AG10803 (cell line): Measurements from ENCODE around the gene NAALADL2.

Experiments used
- DNase-seq: peaks from one replicate; pipeline ENCODE4 v3.0.0; 2010; ENCODE audit warnings: low read depth
- H3K4me3 ChIP-seq: 2 replicates; pipeline ENCODE4 v1.5.1; 2011; ENCODE audit warnings: mild to moderate bottlenecking, low read length, control low read depth
- TF ChIP-seq, protein P1 (sequence below): conservative IDR thresholded peaks from 2 replicates; pipeline ENCODE4 v1.5.1; 2011; ENCODE audit warnings: mild to moderate bottlenecking, low read length, control low read depth, inconsistent platforms

Gene NAALADL2

DNA sequence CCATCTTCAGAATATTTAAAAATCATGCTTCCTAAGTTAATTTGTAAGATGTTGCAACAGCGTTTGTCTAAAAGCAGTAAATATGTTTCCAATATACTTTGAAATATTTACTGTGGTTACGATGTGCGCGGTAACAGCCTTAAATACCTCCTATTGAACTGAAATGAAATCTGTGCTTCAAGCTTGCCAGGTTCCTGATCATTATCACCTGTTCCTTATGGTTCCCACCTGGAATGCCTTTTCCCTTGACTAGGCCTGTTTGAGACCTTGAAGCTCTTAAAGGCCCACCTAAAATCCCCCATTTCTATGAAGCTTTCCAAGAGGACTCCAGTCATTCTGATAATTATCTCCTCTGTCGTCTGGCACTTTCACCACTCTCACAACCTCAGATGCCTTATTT, 146.7 kb downstream of the NAALADL2 start:
- TF ChIP-seq, protein P1, sequence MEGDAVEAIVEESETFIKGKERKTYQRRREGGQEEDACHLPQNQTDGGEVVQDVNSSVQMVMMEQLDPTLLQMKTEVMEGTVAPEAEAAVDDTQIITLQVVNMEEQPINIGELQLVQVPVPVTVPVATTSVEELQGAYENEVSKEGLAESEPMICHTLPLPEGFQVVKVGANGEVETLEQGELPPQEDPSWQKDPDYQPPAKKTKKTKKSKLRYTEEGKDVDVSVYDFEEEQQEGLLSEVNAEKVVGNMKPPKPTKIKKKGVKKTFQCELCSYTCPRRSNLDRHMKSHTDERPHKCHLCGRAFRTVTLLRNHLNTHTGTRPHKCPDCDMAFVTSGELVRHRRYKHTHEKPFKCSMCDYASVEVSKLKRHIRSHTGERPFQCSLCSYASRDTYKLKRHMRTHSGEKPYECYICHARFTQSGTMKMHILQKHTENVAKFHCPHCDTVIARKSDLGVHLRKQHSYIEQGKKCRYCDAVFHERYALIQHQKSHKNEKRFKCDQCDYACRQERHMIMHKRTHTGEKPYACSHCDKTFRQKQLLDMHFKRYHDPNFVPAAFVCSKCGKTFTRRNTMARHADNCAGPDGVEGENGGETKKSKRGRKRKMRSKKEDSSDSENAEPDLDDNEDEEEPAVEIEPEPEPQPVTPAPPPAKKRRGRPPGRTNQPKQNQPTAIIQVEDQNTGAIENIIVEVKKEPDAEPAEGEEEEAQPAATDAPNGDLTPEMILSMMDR = no peak
- no peak overlapping the region for H3K4me3 ChIP-seq
- peak; percentile 87 for DNase-seq

DNA sequence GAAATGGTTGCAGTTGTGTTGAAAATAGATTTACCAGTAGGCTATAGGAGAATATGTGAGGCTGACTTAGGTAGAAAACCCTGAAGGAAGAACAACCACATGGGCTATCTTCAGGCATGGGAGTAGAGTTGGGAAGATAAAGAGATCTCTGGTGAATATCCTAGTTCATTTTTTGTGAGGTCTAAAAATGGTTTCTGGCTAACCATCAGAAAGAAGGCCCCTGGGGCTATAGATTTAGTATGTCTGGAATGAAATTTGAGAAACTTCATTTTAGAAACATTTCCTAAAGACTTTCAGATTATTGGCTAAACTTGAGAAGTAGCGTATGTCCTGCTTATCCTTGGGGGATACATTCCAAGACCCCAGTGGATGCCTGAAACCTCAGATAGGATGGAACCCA, 148.2 kb downstream of the NAALADL2 start:
- DNase-seq = no peak
- no peak overlapping the region for H3K4me3 ChIP-seq
- TF ChIP-seq, protein P1 = no peak

DNA sequence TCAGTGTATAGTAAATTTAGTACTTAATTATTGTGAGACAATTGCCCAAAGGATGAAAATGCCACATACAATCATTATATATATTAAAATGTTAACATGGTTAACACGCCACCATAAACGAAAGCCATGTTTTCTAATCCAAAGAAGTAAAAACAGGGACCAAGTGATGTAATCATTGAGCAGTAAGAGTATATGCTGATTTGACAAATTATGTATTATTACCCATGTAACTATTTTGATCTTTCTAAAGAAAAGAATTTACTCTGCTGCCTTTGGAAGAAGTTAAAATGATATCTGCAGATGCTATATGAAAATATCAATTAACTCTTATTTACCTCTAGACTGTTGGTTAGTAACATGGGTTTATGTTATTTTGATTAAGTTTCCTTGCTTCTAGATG, 150.2 kb downstream of the NAALADL2 start:
- DNase-seq = no peak
- TF ChIP-seq, protein P1 = no peak
- H3K4me3 ChIP-seq = no peak overlapping the region

DNA sequence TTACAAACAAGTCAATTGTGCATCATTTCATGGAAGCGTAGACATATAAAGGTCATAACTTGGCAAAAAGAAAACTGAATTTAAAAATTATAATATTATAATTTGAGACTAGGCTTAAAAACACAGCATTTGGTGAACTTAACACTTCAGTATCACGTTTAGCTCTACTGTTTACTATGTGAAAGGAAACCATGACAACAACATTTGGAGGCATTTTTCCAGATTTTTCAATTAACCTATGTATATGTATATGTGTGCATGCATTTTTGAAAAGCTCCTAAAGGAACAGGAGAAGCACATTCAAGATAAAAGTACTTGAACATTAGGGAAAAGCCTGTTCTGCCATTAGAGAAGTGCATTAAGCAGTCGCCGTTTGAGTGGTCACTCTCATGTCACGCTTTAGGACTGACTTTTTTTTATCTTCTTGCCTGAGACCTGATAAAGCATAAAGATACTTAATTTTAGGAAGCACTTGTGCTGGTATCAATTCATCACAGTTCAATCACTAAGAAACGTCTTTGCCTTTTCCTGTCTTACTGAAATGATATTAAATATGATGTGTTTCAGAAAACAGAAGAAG, 156.0 kb downstream of the NAALADL2 start:
- H3K4me3 ChIP-seq = no peak overlapping the region
- TF ChIP-seq, protein P1 = no peak
- DNase-seq = no peak

DNA sequence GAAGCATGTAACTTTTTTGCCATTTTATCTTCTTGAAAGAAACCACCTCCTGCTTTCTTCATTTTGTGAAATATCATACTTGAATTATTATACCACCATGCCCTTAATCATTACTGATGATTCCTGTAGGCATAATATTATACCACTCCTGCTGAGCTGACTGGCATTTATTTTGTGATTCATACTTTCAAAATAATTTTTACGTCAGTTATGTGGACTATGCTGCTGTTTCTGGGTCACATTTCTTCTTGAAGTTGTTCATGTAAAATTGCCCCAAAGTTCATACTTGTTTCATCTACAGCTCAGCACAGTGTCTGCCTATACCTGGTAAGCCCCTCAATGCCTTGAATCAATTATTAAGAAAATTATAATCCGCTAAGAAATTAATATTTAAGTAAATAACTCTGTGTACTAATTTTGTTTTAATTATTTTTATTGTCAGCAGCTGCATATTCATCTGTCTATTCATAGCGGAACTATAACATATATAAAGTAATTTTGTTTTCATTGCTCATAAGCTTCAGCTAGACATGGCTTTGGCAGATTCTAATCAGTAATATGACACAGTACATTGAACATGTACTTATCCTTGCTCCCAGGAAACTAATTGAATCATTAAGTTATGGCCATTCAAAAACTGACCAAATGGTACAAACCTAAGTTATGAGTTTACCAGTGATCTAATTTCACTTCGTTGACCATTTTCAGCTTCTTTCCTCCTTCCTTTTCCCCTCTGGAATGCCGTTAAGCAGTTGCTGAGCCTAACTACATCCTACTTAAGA, 160.0 kb downstream of the NAALADL2 start:
- no peak overlapping the region for H3K4me3 ChIP-seq
- TF ChIP-seq, protein P1 = no peak
- no peak for DNase-seq

DNA sequence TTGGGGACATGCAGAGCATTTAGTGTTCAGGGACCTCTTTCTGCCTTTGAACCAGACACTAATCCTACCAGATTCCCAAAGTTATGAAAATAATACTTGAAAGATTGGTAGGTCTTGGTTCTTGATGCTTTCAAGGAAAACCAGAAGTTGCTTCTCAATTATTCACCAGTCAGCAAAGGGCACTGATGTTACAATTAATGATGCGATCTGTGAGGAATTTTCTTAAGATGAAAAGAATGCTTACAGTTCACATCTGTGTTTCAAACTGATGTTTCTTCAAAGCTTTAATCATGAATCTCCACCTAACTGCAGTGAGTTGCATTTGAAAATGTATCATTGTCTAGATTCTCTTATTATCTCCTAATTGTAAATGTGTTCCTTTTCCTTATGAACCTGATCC, 161.0 kb downstream of the NAALADL2 start:
- peak; percentile 41 for DNase-seq
- TF ChIP-seq, protein P1 = no peak
- no peak overlapping the region for H3K4me3 ChIP-seq

DNA sequence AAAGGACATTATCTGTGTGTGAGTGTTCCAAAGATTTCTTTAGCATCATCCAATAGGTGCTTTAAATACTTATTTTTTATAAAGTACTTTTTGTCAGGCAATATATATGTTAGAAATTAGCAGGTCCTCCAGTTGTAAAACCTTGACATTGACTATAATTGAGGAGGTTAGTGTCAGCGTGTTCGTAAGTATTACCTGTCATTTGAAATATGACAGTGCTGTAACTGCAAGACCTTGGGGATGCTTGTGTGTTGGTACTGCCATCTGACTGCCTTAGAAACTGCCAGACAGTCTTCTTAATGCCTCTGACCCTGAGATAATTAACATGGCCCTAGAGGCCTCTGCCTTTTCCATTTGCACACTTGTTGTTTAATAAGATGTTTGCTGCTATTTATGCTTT, 170.7 kb downstream of the NAALADL2 start:
- H3K4me3 ChIP-seq = no peak overlapping the region
- no peak for DNase-seq
- TF ChIP-seq, protein P1 = no peak
